HG02763 (cell line): Measurements from ENCODE around the gene SEC61A1.
A peak's percentile ranks its signal among the peaks of the same experiment; 100 is the strongest.

Experiments used
- ATAC-seq: cut with Tn5 transposase; IDR thresholded peaks from one replicate; pipeline ENCODE4 v1.9.1; 2021; ENCODE audit warnings: mild to moderate bottlenecking, moderate library complexity; ENCODE audit not compliant: unreplicated experiment

The SEC61A1 gene

DNA sequence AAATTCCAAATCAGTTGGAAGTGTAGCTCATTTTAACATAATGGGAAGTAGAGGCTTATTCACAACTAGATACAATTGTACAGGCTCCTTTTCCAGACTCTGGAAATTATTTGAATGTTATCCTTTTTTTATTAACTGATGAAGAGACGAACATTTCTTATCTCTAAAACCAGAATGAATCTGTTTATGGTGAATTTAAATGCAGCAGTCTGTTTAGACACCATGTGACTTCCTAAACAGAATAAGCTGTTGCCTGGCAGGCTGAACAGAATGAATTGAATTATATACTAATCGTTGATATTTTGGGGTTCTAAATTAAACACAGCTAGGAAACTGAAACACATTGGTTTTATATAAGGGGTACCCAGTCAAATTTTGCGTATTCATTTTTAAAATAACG lies 4.0 kb downstream of the SEC61A1 start:
- no peak for ATAC-seq

DNA sequence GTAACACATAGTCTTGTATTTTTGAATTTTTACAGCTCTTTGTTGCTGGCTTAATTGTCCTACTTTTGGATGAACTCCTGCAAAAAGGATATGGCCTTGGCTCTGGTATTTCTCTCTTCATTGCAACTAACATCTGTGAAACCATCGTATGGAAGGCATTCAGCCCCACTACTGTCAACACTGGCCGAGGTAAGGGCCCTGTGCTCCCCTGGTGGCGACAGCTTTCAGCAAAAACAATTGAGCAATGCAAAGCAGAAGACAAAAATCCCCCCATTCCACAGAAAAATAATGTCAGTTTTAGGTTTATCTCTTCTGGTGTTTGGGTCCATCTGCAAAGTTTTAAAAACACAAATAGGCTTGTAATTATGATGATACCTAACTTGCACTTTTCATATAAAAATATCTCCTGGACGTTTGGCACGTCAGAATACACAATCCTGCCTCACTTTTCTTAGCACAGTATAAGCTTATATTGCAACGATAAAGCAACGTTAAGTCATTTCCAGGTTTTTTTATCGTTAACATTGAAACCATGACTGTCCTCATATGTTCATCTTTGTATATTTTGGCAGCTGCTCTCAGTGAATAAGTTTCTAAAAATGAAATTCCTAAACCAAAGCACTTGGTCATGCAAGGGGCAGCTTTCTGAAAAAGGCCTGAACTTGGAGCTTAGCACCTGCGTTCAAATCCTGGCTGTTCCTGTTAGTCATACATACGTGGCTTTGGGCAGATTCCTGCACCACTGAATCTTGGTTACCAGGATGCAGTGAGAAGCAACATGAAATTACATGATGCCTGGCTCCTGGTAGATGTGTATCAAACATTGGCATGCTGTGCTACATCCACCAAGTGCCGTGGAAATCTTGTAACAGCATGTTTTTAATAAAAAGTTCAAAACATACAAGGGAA lies 8.5 kb downstream of the SEC61A1 start:
- ATAC-seq, result no peak

DNA sequence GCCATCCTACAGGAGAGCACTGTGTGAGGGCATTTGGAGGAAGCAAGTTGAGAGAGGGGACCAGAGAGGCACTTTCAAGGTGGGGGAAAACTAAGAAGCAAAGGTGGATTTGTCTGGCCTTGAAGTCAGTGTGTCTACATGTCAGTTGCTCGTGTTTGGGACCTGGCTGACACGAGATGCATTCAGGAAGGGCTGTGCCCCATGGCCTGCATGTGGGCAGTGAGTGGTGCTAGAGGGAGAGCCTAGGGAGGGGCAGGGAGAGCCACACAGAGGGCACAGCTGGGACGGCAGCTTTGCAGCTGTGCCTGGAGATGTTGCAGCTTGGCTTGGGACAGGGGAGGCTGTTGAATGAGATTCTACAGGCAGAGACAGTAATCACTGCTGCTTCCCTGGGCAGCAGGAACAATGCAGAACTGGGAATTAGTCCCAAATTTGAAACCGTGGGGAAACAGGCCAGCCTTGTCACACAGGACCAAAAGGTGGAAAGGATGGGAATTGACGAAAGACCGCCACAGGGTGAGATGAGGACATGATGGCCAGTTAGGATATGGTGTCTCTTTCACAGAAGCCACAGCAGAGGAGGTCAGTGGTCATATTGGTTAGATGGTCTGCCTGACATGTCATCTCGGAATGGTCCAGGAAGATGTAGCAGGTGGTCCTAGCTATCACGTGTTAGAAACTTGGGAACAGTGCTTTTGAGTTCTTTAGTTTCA lies 10.0 kb downstream of the SEC61A1 start:
- ATAC-seq, result no peak

DNA sequence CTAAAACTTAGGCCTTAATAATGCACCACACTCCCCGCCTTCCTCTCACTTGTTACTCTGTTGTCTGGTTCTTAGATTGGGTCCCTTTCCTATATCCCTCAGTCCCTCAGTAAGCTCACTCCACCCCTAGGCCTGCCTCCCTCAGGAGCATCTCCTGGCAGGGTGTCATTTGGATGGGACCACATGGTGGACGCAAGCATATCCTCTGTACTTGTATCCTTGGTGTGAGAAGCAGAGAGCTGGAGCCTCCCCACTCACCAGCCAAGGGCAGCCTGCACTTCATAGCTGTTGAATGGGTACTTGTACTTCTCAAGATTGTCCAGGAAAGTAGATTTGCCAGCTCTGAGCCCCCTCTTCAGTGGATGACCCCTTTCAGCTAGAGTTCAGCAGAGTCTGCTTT lies 11.6 kb downstream of the SEC61A1 start:
- ATAC-seq, result no peak

DNA sequence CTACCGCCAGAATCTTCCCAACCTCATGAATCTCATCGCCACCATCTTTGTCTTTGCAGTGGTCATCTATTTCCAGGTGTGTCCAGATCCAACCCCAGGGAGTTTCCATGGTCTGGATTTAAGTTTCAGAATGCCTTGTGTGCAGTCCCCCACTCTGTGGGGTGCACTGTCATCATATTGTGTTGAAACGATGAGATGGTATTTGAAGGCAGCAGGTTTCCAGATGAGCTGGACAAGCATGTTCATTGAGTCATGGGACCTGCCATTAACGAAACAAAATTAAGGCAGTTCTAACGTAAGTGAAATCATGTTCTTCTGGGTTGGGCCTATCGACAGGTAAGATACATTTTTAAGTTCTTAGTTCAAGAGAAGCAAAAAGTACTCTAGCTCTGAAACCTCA lies 12.7 kb downstream of the SEC61A1 start:
- ATAC-seq, result no peak

DNA sequence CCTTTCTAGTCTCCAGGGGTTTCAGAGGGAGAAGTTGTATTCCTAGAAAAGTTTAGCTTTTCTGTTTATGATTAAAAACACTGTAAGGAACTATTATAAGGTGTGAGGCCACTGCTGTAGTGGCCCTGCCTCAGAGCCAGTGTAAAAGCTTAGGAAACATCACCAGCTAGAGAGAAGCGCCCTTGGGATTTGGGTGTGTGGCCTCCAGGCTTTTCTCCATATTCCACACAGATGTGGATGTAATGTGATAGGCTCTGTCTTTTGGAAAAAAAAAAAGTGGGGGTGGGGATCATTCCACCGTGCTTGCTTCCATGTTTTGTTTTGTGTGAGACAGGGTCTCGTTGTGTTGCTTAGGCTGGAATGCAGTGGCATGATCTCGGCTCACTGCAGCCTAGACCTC lies 13.9 kb downstream of the SEC61A1 start:
- ATAC-seq, result no peak

DNA sequence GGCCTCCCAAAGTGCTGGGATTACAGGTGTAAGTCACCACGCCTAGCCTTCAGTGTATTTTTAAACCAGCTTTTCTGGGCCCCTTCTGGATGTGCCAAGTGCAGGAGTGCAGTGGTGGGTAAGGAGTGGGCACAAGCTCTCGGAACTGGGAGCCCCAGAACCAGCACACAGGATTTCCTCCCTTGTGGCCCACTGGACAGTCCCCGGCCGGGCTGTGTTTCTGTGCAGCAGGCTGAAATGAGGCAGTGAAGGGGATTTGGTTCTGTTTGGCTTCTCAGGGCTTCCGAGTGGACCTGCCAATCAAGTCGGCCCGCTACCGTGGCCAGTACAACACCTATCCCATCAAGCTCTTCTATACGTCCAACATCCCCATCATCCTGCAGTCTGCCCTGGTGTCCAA lies 14.4 kb downstream of the SEC61A1 start:
- no peak for ATAC-seq

DNA sequence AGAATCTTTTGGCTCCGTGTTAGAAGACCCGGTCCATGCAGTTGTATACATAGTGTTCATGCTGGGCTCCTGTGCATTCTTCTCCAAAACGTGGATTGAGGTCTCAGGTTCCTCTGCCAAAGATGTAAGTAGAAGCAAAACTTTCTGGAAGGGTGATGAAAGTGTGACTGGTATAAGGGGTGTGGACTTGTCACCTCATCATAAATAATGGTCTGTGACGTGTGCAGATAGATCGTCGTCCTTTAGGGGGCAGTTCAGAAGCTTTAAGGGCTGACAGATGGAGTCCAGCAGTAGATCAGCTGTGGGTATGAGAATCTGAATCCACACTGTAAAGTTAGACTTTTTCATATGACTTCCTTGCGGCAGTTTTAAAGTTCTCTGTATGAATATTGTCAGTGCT lies 15.3 kb downstream of the SEC61A1 start:
- ATAC-seq, result no peak

DNA sequence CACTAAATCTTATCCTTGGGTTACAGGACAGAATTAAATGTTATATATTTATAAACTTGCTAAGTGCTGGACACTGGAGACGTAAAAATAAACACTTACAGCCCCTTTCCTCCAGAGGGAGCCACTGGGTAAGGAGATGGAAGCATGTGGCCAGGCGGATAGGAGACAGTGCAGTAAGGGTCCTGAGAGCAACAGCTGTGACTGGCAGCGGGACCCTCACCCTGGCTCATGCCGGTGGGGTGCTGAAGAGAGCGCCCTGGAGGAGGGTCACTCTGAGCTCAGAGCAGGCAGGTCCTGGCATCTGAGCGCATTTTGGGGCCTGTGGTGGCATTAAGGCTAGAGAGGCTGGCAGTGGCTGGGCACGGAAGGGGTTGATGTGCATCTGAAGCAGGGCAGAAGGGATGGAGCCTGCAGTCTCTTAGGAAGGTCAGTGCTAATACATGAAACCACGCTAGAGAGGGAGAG lies 16.0 kb downstream of the SEC61A1 start:
- ATAC-seq, result no peak

DNA sequence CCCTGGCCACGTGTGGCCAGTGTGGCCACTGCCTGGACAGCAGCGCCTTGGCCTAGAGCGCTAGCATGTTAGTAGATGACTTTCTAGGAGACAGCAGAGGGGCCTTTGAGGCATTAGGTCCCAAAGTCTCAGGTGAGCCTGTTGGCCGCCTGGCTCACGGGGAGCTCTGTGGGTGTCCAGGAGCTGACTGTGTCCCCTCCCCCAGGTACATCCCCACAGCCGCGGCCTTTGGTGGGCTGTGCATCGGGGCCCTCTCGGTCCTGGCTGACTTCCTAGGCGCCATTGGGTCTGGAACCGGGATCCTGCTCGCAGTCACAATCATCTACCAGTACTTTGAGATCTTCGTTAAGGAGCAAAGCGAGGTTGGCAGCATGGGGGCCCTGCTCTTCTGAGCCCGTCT lies 17.0 kb downstream of the SEC61A1 start:
- ATAC-seq, result no peak

DNA sequence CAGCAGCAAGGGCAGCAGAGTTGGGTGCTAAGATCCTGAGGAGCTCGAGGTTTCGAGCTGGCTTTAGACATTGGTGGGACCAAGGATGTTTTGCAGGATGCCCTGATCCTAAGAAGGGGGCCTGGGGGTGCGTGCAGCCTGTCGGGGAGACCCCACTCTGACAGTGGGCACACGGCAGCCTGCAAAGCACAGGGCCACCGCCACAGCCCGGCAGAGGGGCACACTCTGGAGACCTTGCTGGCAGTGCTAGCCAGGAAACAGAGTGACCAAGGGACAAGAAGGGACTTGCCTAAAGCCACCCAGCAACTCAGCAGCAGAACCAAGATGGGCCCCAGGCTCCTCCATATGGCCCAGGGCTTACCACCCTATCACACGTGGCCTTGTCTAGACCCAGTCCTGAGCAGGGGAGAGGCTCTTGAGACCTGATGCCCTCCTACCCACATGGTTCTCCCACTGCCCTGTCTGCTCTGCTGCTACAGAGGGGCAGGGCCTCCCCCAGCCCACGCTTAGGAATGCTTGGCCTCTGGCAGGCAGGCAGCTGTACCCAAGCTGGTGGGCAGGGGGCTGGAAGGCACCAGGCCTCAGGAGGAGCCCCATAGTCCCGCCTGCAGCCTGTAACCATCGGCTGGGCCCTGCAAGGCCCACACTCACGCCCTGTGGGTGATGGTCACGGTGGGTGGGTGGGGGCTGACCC lies 18.8 kb downstream of the SEC61A1 start:
- no peak for ATAC-seq

DNA sequence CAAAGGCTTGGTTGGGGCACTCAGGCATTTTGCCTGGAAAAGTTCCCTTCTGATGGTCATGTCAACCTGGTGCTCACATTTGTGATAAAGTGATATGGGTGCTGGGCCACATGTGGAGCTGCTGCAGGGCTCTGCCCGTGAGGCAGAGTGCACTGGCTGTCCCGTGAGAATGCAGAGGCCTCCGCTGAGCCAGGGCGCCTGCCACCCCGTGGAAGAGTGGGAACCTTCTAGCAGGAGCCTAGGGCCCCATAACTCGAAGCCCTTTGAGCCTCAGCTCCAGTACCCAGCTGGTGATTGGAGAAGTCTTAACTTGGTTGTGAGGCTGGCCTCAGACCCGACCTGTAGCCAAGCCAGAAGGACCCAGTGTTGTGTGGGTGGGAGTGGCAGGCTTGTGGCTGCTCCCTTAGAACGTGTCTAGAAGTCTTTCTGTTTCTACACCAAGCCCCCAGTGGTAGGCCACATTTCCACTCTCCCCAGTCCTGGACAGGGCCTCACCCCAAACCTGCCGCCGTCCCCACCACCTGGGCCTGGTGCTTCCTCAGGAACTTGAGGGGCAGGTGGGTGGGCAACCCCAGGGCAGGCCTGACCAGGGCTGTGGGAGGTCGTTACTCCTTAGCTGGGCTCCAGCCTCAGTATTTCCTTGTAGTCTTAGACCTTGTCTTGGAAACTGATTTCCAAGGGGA lies 19.7 kb downstream of the SEC61A1 start:
- no peak for ATAC-seq

DNA sequence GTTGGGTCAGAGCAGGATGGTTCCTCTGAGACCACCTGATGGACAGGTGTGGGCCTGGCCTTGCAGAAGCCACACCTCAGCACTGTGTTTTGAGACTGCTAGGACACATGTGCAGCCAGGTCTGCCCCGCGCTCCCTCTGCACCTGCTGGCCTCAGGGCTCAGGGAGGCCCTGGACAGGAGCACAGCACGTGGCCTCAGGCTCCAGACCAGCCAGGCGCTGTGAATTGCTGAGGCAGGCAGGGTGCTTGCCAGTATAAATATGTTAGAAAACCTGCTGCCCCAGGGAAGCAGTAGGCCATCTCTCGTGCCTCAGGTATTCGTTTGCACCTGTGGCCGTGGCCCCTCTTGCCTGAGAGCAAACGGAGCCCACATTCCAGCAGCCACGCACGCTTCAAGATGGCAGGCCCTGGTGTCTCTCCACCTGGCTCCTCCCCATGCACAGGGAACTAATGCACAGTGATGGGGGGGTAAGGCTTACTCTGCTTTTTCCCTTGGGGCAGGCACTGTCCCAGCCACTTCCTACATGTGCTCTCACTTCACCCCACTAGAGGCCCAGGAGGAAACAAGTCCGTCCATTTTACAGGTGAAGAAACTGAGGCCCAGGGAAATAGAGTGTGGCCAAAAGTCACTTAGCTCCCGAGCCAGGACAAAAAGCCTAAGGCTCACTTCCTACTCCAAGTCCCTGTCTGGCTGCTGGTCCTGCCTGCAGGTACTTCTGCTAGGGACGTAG lies 20.4 kb downstream of the SEC61A1 start:
- no peak for ATAC-seq

DNA sequence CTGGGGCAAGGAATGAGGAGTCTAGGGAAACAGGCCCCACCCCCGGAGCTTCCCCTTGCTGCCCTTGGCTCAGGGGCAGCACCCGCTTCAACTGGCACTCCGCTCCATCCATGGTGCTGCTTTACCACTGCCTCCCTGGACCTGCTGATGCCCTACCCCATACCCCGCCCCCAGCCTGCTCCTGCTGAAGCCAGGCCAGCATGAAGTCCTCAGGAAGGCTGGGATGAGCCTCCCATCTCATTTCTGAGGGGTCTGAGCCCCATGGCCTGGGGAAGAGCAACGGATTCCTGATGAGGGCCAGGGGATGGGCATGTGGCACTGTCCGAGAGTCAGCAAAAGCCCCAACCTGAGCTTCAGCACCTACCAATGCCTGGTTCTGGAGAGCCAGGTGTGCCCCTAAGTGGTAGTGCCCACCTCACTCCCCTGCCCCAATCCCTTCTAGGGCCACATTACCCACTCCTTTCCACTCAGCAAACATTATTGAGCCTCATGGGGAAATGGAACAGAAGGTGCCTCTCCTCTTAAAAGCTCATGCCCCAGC lies 21.0 kb downstream of the SEC61A1 start:
- ATAC-seq, result no peak

DNA sequence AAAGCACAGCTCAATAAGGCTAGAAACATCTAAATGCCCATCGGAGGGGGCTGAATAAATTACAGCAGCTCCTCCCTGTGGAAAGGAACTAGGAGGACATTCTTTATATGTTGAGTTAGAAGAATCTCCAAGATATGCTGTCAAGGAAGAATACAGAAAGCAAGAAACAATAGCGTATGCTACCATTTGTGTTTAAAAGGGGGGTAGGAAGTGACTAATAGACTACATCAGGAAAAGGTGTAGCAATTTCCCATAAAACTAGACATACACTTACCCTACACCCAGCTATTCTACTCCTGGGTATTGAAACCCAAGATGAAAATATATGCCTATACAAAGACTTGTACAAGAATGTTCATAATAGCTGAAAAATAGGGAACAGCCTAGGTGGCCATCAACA lies 21.6 kb downstream of the SEC61A1 start:
- ATAC-seq, result no peak

DNA sequence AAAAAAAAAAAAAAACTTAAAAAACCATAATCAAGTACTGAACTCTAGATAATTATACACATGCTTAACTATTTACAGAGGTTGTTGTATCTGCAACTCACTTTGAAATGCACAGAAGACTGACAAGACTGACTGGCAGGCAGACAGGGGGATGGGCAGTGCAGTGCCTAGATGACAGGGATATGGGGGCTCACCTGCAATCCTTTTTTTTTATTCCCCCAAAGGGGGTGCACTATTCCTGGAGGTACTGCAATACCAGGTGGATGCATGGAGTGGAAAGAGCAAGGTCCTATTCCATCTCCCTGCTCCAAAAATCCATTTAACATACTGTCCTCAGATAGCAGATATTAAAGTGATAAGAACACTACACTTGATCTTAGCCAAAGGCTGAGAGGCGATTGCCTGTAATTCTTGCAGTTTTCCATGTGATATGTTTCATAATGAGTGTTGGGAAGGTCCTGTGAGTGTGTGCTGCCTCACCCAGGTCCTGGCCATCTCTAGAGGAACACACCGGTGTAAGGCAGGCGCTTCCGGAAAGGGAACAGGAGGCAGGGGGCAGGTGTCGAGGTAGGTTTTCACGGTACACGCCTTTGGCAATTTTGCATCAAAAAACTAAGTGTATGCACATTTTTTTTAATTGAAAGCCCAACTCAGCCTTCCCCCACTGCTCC lies 22.7 kb downstream of the SEC61A1 start:
- peak; percentile 5 for ATAC-seq

DNA sequence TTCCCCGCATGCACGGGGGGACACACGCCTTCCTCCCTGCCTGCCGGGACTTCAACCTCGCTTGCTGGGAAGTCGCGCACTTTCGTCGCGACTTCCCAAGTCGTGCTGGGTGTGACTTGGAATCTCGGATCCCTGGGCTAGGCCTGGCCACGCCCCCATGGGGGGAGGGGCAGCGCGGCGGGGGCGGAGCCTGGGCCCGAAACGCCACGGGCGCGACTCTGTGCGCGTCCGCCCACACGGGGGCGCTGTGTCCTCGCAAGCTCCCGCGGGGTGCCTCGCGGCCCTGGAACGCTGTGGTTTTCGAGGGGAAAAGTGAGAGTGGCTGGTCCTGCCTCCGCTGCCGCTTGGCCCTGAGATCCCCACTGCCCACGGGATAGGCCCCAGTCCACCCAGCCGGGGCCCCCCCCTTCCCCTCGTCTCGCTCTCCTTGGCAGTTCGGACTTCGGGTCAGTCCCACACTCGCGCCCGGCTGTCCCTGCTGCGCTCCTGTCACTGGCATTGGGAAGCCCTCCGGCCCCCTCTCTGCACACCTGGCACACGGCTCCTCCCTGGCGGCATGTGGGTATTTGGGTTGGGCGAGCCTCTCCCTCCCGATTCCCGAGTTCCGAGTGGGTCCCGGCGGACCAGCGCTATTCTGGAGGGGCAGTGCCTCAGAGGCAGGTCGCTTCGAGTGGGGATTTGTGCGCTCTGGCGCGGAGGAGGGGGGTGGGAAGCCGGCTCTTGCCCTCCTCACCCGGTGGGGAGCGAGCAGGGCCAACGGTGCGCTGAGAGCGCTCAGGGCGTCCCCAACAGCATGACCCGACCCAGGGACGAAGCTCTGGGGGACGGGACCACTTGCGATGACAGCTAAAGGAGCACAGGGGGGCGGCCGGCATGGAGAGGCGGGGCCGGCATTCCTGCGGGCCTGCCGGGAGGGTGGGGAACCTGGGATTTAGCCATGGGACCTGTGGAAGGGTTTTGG lies 23.6 kb downstream of the SEC61A1 start:
- ATAC-seq, result peak; percentile 54

DNA sequence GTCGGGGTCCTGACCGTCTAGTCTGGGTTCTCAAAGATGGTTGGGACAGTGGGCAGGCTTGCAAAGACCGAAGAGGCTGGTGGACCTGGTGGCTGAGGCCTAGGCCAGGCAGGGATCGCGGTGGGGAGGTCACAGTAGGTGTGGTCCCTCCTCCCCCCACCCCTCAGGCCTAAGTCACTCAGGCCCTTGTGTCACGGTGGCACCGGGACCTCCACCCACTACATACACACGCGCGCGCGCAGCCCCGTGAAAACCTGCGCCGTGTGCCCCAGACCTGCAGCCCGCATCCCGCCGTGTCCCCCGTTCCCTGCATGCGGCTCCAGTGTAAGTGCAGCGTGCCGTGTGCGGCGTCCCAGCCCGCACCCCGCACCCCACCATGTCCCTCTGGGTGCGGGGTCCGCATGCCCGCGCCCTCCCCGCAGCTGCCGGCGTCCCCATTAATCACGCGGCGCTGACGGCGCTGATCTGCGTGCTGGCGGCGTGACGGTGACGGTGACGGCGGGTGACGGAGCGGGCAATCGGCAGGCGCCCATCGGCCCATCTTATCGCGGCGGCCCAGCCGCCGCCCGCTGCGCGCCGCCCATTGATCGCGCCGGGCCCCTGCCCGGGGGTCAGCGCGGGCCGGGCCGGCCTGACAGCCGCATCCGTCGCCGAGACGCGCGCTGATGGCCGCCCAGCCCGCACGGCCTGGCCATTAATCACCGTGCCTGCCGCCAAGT lies 24.4 kb downstream of the SEC61A1 start:
- no peak for ATAC-seq
